ENCODE measurements around the gene CAMK2N1.

- TF ChIP-seq CTCF (conservative IDR thresholded peaks at IDR 0.05; ENCODE audit: low read depth in 2 of 2) (no peak), EZH2 (IDR thresholded peaks at IDR 0.05; ENCODE audit: low read depth, unreplicated experiment) (no peak), ETS1 (IDR thresholded peaks at IDR 0.05) (no peak), REST (IDR thresholded peaks at IDR 0.05; ENCODE audit: unreplicated experiment) (no peak), POLR2AphosphoS5 (IDR thresholded peaks at IDR 0.05; ENCODE audit: low read depth) (no peak), JUNB (IDR thresholded peaks at IDR 0.05; ENCODE audit: unreplicated experiment) (no peak), EZH2phosphoT487 (IDR thresholded peaks at IDR 0.05; ENCODE audit: unreplicated experiment) (no peak), CREB1 (CRISPR knock-in tag; IDR thresholded peaks at IDR 0.05; ENCODE audit: low read depth) (no peak), NANOG (IDR thresholded peaks at IDR 0.05; ENCODE audit: borderline replicate concordance) (no peak), ZNF462 (CRISPR knock-in tag; IDR thresholded peaks at IDR 0.05) (no peak), ZNF331 (CRISPR knock-in tag; IDR thresholded peaks at IDR 0.05; ENCODE audit: low read depth) (no peak)
Observed at GRCh38 chr1:20492751-20493150, 6.7 kb upstream of the CAMK2N1 start.

Data from GM23338 (cell line).